Right lobe of liver (tissue), 4 donors: ENCODE results near the gene CYFIP1.

Experiments
- POLR2A ChIP-seq: fragments of 450-650 bp; IDR thresholded peaks from one replicate; pipeline ENCODE4 v1.6.1; 2017; ENCODE audit warnings: antibody characterized with exemption, mild to moderate bottlenecking
- TF ChIP-seq, protein P1 (sequence below), 4 donors: fragments of 200-600 bp in 3 of 4; fragments of 450-650 bp in 1 of 4; IDR thresholded peaks; one replicate each; pipeline versions ENCODE4 v1.5.1 to v1.8.0; 2016 to 2022; ENCODE audit warnings: antibody characterized with exemption in 4 of 4, mild to moderate bottlenecking in 2 of 4
- donor health status: DM: no; HTN: no; CAD: no.
- donor health status: DM: no; HTN: no; CAD: no.
- donor health status: DM: no; HTN: yes; CAD: no.

GRCh38 chr15:22880068-22880980 lies 99.8 kb downstream of the CYFIP1 start:
- TF ChIP-seq, protein P1, sequence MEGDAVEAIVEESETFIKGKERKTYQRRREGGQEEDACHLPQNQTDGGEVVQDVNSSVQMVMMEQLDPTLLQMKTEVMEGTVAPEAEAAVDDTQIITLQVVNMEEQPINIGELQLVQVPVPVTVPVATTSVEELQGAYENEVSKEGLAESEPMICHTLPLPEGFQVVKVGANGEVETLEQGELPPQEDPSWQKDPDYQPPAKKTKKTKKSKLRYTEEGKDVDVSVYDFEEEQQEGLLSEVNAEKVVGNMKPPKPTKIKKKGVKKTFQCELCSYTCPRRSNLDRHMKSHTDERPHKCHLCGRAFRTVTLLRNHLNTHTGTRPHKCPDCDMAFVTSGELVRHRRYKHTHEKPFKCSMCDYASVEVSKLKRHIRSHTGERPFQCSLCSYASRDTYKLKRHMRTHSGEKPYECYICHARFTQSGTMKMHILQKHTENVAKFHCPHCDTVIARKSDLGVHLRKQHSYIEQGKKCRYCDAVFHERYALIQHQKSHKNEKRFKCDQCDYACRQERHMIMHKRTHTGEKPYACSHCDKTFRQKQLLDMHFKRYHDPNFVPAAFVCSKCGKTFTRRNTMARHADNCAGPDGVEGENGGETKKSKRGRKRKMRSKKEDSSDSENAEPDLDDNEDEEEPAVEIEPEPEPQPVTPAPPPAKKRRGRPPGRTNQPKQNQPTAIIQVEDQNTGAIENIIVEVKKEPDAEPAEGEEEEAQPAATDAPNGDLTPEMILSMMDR (IDR thresholded peaks at IDR 0.05): no peak
- TF ChIP-seq POLR2A: no peak
